ENCODE data around the gene NDRG3.
"Not testable (repeated sequence)": the region's sequence is repeated elsewhere in the genome, so short reads cannot be mapped to it uniquely, and the experiment has no call there.

NDRG3 gene

DNA sequence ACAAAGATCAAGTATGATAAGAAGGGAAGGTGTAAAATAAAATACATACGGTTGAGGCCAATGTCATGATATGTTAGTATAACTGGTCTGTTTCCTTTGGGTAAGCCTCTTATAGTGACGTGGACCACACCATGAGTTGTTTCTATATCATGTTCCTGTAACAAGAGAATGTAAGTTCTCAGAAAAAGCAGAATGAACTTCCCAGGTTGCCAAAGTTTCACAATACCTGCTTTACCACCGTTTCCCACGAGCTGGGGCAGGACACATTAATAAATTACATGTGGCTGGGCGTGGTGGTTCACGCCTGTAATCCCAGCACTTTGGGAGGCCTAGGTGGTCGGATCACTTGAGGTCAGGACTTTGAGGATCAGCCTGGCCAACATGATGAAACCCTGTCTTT lies 57.3 kb downstream of the NDRG3 start:
- DNase-seq (ENCODE audit: low read depth, low spot score) = no peak

DNA sequence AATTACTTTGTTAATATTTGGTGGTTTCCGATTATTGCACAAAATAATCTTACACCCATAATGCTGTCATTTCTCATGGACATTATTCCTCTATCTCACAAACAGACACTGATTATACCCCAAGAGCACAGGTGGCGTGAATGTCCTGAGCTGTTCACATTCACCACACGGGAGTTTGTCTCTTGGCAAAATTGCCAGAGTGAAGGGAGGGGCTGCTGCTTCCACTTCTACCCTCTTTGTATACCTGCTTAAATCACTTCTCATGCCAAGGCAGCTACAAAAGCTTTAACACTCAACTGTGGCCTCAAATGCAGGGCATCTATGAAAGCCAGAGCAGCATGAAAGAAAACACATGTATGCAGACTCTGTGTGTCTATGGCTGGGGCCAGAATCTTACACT lies 58.0 kb downstream of the NDRG3 start:
- no peak for DNase-seq (ENCODE audit: low read depth, low spot score)

DNA sequence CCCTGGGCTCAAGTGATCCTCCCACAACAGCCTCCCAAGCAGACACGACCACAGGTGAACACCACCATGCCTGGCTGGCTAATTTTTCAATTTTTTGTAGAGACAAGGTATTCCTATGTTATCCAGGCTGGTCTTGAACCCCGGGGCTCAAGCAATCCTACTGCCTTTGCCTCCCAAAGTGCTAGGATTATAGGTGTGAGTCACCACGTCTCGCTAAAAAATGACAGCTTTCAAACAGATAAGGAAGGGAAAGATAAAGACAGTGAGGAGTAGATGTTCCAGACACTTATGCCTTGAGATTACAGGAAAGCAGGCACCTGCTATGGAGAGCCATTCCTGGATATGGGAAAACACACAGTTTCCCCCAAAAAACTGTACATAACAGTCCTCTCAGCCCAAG lies 58.9 kb downstream of the NDRG3 start:
- DNase-seq (ENCODE audit: low read depth, low spot score) = no peak

DNA sequence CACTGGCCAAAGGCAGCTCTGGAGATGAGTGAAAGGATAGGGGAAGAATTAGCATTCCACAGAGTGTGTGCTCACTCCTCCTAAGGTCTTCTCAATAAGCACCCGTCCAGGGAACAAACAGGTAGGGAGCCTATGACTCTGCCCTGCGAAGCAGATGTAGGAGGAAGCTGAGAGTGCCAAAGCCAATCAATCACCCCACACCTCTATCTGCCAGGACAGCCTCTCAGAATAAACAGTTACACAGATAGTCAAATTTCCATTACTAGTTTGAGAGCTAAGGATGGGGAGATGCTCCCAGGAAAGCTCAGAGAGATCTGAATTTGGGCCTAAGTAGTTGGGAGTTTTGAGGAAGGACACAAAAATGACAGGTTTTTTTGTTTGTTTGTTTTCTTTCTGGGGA lies 59.4 kb downstream of the NDRG3 start:
- DNase-seq (ENCODE audit: low read depth, low spot score) = no peak

DNA sequence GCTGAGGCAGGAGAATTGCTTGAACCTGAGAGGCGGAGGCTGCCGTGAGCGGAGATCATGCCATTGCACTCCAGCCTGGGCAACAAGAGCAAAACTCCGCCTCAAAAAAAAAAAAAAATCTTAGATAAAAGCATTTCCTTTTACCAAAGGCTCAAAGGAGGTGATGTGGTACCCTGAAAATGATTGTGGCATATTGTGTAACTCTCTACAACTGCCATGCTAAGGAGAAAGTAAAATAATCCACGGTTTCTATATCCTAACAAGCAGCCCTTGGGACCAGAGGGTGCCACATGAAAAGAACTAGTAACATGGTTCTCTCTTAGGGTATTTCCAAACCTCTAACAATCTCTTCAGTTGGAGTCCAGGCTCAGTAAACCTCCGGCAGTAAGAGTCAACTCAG lies 61.1 kb downstream of the NDRG3 start:
- no peak for DNase-seq (ENCODE audit: low read depth, low spot score)

DNA sequence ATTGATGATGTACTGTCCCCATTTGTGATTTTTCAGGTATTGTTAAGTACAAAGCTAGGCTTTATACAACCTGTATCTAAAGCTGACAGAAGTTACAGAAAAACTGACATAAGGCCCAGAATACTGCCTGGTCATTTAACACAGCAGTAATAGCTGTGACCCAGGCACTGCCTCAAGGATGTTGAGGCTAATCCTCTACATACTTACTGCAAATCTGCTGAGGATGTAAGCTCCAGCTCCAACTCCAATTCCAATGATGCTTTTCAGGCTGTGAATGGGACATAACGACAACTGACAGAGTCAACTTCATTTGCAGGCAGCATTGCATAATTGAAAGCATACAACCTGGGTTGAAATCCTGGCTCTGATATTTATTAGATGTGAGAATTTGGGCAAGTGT lies 63.6 kb downstream of the NDRG3 start:
- DNase-seq (ENCODE audit: low read depth, low spot score) = no peak

DNA sequence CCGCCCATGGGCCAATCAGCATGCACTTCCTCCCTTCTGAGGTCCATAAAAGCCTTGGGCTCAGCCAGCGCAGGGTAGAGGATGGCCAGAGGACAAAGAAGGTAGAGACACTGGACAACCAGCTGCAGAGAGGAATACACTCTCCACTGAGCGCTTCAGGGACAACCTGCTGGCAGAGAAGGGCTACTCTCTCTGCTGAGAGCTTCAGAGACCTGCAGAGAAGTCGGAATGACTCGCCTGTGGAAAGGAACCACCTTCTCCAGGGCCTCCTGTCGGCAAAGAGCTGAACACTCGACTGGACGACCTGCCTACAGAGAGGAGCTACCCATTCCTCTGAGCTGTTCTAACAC lies 68.5 kb downstream of the NDRG3 start:
- DNase-seq (ENCODE audit: low read depth, low spot score) = no peak

DNA sequence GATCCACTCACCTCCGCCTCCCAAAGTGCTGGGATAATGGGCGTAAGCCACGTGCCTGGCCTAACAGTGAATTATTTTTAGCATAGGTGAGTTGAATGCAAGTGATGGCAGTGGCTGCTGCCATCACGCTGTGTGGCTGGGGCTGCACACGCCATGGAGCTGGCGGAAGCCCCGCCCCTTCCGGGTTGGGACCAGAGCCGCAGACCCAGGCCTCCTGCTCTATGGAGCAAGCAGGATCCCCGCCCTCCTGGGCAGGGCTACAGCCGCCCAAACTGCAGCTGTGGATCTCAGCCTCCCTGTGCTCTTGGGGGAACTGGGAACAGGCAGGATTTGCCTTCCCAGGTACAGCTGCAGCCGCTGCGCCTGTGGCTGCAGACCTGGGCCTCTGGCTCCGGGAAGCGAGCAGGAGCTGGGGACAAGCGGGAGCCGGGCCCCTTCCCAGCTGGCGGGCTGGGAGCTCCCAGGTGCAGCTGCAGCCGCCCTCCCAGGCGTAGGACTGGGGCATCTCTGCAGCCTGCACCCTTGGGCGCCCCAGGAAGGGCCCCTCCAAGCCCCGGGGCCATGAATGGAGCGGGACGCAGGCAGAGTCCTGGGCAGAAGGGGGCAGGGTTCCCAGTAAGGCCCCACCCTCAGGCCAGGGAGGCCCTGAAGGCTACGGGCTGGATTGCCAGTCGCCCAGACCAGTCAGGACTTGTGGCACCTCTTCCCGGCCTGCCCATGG lies 69.0 kb downstream of the NDRG3 start:
- no peak for DNase-seq (ENCODE audit: low read depth, low spot score)

DNA sequence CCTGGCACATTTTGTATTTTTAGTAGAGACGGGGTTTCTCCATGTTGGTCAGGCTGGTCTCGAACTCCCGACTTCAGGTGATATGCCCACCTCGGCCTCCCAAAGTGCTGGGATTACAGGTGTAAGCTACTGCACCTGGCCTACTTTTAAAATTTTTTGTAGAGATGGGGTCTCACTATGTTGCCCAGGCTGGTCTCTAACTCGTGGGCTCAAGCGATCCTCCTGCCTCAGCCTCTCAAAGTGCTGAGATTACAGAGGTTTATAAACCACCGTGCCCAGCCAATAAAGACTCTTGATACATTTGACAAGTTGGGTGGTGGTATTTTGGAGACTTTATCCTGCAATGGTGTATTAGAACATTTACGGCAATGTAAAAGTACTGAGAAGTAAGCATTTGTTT lies 70.3 kb downstream of the NDRG3 start:
- not testable (repeated sequence) for DNase-seq (ENCODE audit: low read depth, low spot score)

DNA sequence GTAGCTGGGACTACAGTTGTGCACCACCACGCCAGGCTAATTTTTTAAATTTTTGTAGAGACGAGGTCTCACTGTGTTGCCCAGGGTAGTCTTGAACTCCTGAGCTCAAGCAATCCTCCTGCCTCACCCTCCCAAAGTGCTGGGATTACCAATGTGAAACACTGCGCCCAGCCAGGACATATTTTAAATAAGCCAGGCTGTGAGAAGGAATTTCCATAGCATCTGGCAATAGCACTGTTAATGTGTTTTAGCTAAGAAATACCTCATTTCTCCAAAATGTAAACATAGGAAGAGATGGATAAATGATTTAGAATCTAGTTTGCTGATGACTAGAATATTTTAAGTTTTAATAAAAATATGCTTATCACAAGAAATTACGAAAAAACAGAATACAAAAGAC lies 72.9 kb downstream of the NDRG3 start:
- DNase-seq (ENCODE audit: low read depth, low spot score) = no peak

DNA sequence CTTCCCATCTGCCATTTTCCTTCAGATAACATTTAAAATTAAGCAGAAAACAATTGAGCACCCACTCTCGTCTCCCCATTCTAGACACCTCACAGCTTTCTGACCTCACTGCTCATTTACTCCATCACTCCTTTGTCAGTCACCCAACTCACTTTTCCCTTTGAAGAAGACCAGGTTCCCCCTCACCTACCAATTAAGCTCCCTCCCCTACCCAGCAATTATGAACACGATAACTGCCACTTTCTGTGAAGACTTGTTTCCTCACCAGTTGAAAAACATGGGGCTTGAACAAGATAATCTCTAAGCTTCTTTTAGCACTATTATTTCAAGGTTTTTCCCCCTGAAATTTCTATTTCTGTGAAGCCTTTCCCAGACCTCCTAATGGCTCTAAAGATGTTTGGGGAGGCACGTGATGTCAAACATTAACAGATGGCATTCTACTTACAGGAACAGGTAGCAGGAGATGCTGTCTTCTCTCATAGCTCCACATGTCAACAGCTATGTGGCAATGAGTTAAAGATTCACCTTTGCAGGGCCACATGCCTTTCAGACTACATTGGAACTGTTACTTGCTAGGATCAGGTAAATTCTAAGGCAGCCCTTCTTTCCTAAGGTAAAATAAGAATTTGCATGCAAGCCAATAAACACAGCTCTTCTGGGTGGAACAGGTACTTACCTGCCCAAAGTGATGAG lies 75.1 kb downstream of the NDRG3 start:
- DNase-seq (ENCODE audit: low read depth, low spot score) = no peak

DNA sequence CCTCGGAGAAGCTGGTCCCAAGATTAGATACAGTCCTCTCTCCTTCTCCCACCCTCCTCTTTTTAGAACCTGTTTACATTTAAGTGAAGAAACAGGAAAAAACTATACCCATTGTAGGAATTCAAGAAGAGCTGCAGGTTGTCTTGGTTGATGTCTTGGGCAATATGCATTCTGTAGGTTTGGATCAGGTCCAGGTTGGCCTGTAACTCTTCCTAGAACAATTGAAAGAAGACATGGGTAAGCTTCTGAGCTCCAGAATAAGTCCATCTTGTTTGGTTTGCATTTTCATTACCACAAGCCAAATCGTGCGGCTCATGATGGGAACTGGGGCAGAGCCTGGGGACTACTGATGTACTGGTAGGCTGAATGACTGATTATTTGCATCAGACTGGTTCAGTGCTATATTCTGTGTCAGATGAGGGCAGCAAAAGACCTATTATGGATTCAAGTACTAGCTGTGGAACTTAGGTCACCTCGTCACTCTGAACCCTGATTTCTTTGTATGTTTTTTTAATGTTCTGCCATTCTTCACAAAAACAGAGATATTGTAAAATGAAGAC lies 79.6 kb downstream of the NDRG3 start:
- no peak for DNase-seq (ENCODE audit: low read depth, low spot score)

DNA sequence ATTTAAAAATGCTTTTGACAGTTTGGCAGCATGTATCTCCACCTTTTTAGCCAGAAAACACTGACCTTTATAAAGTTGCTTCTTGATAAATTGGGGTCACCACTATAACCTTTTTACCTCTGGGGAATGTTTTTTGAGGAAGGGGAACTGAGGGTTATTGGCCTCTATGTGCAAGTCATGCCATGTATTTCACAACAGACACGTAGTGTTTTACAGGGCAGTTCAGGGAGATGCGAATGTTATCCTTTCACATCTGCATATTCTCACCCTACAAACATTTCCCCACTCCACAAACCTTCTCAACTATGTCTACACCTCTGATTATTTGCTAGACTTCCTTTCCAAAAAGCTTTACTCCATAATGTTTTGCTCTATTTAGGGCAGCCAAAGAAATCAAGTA lies 82.9 kb downstream of the NDRG3 start:
- no peak for DNase-seq (ENCODE audit: low read depth, low spot score)

DNA sequence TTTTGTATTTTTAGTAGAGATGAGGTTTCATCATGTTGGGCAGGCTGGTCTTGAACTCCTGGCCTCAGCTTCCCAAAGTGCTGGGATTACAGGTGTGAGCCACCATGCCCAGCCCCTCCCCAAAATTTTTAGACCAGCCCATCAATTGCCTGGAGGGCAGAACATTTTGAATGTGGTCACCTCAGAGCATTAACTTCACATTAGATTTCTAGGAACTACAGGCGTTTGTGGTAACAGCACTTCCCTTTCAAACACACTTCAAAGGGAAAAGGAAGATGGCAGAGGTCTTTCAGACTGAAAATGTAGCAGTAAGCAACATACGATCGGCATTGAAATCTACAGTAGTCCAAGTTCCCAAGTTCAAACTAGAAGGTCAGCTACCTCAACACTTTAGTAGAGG lies 87.6 kb downstream of the NDRG3 start:
- DNase-seq (ENCODE audit: low read depth, low spot score) = no peak

DNA sequence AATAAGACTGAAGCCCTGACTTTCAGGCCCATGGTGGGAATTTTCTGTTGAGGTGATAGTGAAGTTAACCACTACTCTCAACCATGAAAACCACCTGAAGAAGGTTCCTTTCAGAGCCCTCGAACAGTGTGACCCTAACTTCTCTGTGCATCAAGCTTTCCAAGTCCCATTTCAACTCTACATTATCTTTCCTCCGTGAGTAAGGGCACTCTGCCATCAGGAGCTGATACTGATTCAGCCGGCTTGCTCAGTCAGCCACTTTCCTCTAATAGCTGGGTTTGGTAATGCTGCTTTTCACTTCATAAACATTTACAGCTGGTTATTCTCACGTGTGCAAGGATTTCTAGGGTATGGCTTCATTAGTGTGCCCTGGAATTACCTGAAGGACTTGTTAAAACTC lies 89.2 kb downstream of the NDRG3 start:
- DNase-seq (ENCODE audit: low read depth, low spot score) = no peak

DNA sequence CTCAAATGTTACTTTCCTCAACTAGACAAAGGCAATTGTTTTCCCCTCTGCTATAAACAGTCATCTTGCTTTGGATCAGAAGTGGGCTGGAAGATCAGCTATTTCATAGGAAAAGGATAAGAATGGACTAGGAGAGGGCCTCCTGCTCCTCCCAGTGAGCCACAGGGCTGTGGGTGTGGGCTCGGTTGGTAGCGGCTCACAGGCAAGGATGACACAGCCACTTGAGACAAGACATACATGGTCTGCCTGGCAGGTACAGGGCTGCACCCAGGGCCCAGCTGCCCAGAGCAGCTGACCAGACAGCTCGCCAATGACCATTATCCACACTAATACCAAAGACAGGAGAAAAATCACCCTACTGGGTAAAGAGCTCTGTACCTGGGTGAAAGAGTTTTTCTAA lies 90.9 kb downstream of the NDRG3 start:
- DNase-seq (ENCODE audit: low read depth, low spot score) = no peak

DNA sequence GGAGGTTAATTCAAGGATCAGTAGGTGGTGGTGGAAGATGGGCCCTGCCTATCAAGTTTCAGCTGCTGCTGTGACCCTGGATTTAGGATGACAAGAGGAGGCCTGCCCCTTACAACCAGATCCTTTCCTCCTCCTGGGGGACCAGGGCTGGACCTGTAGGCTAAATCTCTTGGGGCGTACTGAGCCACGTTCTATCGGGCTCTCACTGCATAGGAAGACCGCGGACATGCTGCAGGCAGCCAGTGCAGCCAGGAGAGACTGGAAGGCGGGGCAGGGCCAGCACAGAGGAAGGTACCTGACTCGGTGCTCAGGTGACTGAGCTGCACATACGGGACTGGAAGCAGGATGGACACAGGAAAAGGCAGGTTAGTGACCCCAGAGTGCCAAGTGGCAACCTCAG lies 91.4 kb downstream of the NDRG3 start:
- DNase-seq (ENCODE audit: low read depth, low spot score) = no peak

DNA sequence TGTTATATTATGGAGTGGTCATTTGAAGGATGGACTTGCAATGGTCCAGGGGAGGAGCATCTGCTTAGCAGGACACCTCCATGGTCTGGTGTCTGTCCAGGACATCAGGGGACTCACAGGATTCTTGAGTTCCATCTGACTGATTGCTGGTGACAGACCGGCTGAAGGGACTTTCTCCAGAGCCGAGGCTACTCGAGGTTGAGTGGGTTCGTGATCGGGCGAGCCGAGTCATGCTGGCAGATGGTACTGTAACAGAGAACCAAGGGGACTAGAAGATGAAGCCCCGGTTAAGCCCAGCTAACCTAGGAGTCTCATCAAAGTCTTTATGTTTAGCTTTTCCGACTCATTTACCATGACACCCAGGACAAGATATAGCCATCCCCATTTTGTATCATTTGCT lies 92.4 kb downstream of the NDRG3 start:
- DNase-seq (ENCODE audit: low read depth, low spot score) = no peak

DNA sequence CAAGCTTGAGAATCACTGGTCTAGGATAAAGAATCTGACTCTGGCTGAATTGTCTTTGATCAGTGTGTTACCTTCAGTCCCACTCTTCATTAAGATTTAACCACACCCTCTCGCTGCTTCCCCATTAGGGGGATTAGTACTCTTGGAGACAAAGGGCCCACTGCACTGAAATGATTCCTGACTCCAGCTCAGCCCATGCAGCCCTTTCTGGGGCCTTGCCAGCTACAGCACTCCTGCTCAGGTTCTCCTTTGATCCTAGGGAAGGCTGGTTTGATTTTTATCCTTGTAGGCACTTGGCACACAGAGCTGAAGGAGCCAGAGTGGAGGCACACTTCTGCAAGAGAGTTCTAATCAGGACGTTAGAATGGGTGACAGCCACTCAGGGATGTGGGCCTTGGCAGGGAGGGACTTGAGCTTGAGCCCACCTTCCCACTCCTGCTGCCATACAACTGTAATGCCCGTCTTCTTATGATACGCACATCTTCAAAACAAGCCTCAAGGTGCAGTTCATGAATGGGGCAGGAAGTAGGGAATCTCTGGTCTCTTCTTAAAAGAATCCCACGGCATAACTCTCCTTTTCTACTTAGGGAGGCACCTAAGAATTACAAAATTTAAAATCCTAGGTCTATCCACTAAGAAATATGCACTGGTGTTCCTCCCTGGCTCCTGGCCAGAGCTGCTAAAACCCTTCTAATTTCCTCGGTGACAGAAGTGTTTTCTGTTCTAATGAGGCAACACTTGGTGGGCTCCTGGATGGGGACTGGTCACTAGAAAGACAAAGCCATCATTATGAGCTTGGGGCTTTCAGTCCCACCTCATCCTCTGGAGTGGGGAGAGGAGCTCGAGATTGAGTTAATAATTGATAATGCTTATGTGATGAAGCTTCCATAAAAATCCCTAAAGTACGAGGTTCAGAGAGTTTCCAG lies 98.4 kb downstream of the NDRG3 start:
- DNase-seq (ENCODE audit: low read depth, low spot score) = no peak

DNA sequence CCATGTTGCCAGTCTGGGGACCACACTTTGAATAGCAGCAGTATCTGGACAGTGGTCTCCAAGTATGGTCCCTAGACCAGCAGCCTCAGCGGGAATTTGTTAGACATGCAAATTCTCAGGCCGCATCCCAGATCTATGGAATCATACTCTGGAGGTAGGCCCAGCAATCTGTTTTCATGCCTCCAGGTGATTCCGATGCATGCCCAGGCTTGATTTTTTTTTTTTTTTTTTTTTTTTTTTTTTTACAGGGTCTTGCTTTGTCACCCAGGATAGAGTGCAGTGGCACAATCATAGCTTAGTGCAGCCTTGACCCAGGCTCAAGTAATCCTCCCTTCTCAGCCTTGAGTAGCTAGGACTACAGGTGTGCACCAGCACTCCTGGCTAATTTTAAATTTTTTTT lies 99.2 kb downstream of the NDRG3 start:
- DNase-seq (ENCODE audit: low read depth, low spot score) = no peak

DNA sequence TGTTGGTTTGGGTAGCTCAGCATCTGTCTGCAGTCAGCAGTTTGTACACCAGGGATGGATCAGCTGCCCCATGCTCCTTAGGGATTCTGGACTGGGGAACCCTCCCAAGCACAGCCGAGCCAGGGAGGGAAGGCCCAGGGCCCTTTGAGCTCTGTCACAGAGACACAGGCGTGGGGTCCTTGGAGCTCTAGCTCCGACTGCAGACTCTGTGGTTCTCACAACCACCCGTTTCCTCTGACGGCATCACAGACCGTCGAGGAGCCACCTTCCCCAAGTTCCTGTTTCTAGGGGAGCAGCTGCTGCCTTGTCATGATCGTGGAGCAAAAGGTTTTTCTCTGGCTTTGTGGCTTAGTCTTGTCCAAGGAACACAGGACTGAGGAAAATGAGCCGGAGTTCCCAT lies 99.9 kb downstream of the NDRG3 start, which contains the start of gene SLA2:
Gene SLA2, minus strand, starts transcription at position 199 of the 400 bp plus-strand sequence. CDS start 4,861 bp downstream, outside the sequence.
- DNase-seq (ENCODE audit: low read depth, low spot score) = no peak

DNA sequence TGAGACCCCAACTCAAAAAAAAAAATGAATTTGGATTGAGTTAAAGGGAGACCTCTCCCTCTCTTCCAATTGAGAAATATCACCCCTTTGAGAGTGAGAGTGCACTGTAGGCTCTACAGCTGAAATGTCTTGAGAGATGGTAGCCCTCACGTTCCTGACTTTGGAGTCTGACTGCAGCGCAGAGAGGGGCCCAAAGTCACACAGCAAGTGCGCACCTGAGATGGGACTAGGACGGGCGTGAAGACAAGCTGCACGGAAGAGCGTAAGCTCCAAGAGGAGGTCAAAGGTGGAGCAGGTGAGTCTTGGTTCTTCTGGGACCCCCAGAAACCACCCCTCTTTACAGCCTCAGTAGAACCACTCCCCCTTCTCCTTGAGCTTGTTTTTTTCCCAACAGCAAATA lies 100.5 kb downstream of the NDRG3 start:
- DNase-seq (ENCODE audit: low read depth, low spot score) = no peak

Measured in activated CD4-positive, CD25-positive, alpha-beta regulatory T cell treated with anti-CD3 and anti-CD28 coated beads, Interleukin-2, amount 50 U/mL, for 16 hours (primary cell).